ENCODE data around the gene VSTM2A.

DNA sequence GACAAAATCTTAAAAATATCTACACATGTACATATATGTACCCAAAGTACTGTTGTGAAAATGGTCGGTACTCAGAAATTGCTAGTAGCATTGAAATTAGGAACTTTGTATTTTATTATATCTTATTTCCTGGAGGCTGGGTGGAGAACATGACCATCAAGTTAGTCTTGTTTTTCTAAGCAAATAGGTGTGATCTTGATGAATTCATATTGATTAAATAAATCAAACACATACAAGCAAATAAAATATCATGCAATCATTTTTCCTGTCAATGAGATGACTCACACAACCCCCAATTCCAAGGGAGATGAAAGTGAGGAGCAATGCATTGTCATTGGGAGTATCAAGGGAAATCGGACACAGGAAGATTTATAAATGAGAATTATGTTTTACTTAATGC lies 18.0 kb downstream of the VSTM2A start:
- no peak for TF ChIP-seq CTCF (IDR thresholded peaks at IDR 0.05; ENCODE audit: insufficient read depth, low read depth, low read length)
- TF ChIP-seq EZH2 (IDR thresholded peaks at IDR 0.05; ENCODE audit: insufficient read depth, low read length): no peak

All from astrocyte (in vitro differentiated cells and primary cell).